Activated CD4-positive, alpha-beta T cell treated with anti-CD3 and anti-CD28 coated beads for 36 hours (primary cell): ENCODE data around the gene FRMD5. TPM values are rescaled to one million over a fixed set of nuclear protein-coding genes. Genes with fewer than 3 reads are reported as not detected.

Source experiments
- ATAC-seq: fragments of 200-7000 bp; cut with Tn5 transposase; one replicate; pipeline ENCODE4 v1.10.0; 2021; ENCODE audit warnings: mild to moderate bottlenecking, moderate library complexity
- CTCF ChIA-PET: fragments of 350-600 bp; sonication (Branson Sonifier 250); formaldehyde crosslinking; loops from one replicate; lab custom pipeline; 2021; ENCODE audit warnings: antibody characterized with exemption; lab: Charles Lee
- POLR2A ChIA-PET: fragments of 350-600 bp; sonication (Branson Sonifier 250); formaldehyde crosslinking; loops from one replicate; lab custom pipeline; 2021; ENCODE audit warnings: antibody characterized with exemption, inconsistent platforms; lab: Charles Lee
- DNase-seq: peaks from one replicate; pipeline ENCODE4 v3.0.0-alpha.2; 2020
- H3K27ac Mint-ChIP-seq: one replicate; pipeline ENCODE4 v1.8.0; 2021; ENCODE audit warnings: mixed read lengths
- H3K27me3 Mint-ChIP-seq: one replicate; pipeline ENCODE4 v1.8.0; 2021; ENCODE audit warnings: mixed read lengths
- H3K36me3 Mint-ChIP-seq: one replicate; pipeline ENCODE4 v1.8.0; 2021; ENCODE audit warnings: low read depth, mixed read lengths
- H3K4me1 Mint-ChIP-seq: one replicate; pipeline ENCODE4 v1.8.0; 2021; ENCODE audit warnings: mixed read lengths
- H3K4me3 Mint-ChIP-seq: one replicate; pipeline ENCODE4 v1.8.0; 2021; ENCODE audit warnings: mild to moderate bottlenecking, moderate library complexity, mixed read lengths
- H3K9me3 Mint-ChIP-seq: one replicate; pipeline ENCODE4 v1.8.0; 2021; ENCODE audit warnings: low read depth, mixed read lengths
- intact Hi-C, 2 experiments: fragments of 100-400 bp; cut with DNase I in 1 of 2; cut with micrococcal nuclease in 1 of 2; formaldehyde crosslinking; loops; one replicate each; pipeline versions ENCODE4 v1.14.2 to v1.15.1; 2022 to 2024; cut with DNase I, micrococcal nuclease
- total RNA-seq, 2 experiments: library from RNA; stranded (reverse); gene quantifications; one replicate each; pipeline ENCODE4 v1.2.3, GENCODE V29; 2021

Gene FRMD5
- total RNA-seq, 2 experiments from 2014 or later: 0.16 to 0.30 TPM

- ATAC-seq (no peak), DNase-seq (no peak)
- peaks cover 7% of the 10 kb centered on the region for H3K4me1 Mint-ChIP-seq
- ChIA-PET POLR2A (interaction anchor here (0.6 kb wide), 1 partner anchor 319 kb away, joined by 6 read pairs; no protein-coding TSS in a partner anchor), CTCF (interaction anchor here (1.5 to 1.9 kb wide), 2 partner anchors 16 to 19 kb away, joined by 5 to 6 read pairs; no protein-coding TSS in a partner anchor)
- no peak overlapping the region for H3K27ac Mint-ChIP-seq
- H3K36me3 Mint-ChIP-seq: peaks cover 10% of the 10 kb centered on the region
- intact Hi-C loops: no loop called here
- H3K27me3 Mint-ChIP-seq: no peaks in the 10 kb centered on the region
- H3K9me3 Mint-ChIP-seq: no peaks in the 10 kb centered on the region
- no peak overlapping the region for H3K4me3 Mint-ChIP-seq
These were observed 306.0 kb downstream of the FRMD5 start for GRCh38 chr15:43889042-43889441.

- no peaks in the 10 kb centered on the region for H3K27me3 Mint-ChIP-seq
- no peaks in the 10 kb centered on the region for H3K9me3 Mint-ChIP-seq
- intact Hi-C loops: no loop called here
- ATAC-seq: no peak
- H3K27ac Mint-ChIP-seq: no peak overlapping the region
- POLR2A ChIA-PET: no interaction called here
- DNase-seq: no peak
- CTCF ChIA-PET: interaction anchor here (1.5 to 1.9 kb wide), 2 partner anchors 17 to 18 kb away, joined by 5 to 6 read pairs; no protein-coding TSS in a partner anchor
- peaks cover 7% of the 10 kb centered on the region for H3K4me1 Mint-ChIP-seq
- no peak overlapping the region for H3K4me3 Mint-ChIP-seq
- H3K36me3 Mint-ChIP-seq: peaks cover 20% of the 10 kb centered on the region
These were observed 307.2 kb downstream of the FRMD5 start for GRCh38 chr15:43887901-43888300.

GRCh38 chr15:43886558-43886957 lies 308.5 kb downstream of the FRMD5 start:
- ATAC-seq (no peak), DNase-seq (no peak)
- Mint-ChIP-seq H3K4me3 (no peak overlapping the region), H3K9me3 (no peaks in the 10 kb centered on the region), H3K27me3 (no peaks in the 10 kb centered on the region), H3K36me3 (peaks cover 26% of the 10 kb centered on the region), H3K4me1 (peaks cover 7% of the 10 kb centered on the region), H3K27ac (no peak overlapping the region)
- intact Hi-C loops: no loop called here
- ChIA-PET CTCF (interaction anchor here (0.6 kb wide), 1 partner anchor 13 kb away, joined by 3 read pairs; no protein-coding TSS in a partner anchor), POLR2A (interaction anchor here (0.6 kb wide), 1 partner anchor 547 kb away, joined by 3 read pairs; no protein-coding TSS in a partner anchor)

DNA sequence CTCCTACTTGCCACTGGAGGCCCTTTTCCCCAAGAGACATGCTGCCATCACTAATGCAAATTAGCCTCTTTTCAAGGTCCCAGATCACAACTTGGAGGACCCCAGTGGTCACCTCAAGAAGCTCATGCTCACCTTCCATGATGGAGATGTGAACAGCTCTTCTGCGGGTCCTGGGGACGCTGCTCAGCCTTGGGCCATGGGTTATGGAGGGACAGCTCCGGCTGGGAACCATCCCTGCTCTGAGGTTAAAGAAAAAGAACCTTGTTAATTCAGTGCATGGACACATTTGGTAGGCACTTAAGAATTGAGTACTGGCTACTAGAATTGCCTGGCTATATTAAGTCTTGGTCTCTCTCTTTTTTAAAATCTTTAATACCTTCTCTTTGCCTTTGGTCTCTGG lies 311.5 kb downstream of the FRMD5 start:
- H3K9me3 Mint-ChIP-seq: no peaks in the 10 kb centered on the region
- CTCF ChIA-PET: no interaction called here
- DNase-seq (no peak), ATAC-seq (no peak)
- no peak overlapping the region for H3K4me3 Mint-ChIP-seq
- H3K36me3 Mint-ChIP-seq: peaks cover 37% of the 10 kb centered on the region
- no peaks in the 10 kb centered on the region for H3K27me3 Mint-ChIP-seq
- POLR2A ChIA-PET: no interaction called here
- no peak overlapping the region for H3K27ac Mint-ChIP-seq
- intact Hi-C loops: no loop called here
- peaks cover 7% of the 10 kb centered on the region for H3K4me1 Mint-ChIP-seq

- intact Hi-C loops: no loop called here
- H3K27ac Mint-ChIP-seq: no peak overlapping the region
These were observed 313.1 kb downstream of the FRMD5 start for GRCh38 chr15:43881944-43882343.

DNA sequence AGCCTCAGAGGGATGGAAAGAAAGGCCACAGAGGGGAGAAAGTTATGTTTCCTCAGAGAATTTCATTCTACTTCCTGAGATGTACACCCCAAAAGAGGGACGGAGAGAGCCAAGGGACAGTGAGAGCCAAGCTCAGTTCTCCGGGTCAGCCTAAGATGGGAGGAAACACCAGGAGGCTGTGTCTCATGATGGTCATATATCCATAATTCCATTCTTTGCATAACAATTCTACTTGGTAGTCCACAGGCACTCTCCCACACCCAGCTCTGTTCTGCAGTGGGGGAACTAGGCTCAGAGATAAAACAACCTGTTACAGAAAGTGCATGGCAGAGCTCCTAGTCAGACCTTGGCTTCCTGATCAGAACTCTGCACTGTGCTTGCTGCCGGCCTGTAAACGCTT lies 313.8 kb downstream of the FRMD5 start:
- Mint-ChIP-seq H3K27me3 (no peaks in the 10 kb centered on the region), H3K4me3 (no peak overlapping the region), H3K4me1 (peaks cover under 1% of the 10 kb centered on the region), H3K9me3 (no peaks in the 10 kb centered on the region), H3K27ac (no peak overlapping the region), H3K36me3 (peaks cover 37% of the 10 kb centered on the region)
- CTCF ChIA-PET: interaction anchor here (0.8 to 0.9 kb wide), 2 partner anchors 15 to 184 kb away, joined by 3 read pairs; no protein-coding TSS in a partner anchor
- intact Hi-C loops: no loop called here
- ATAC-seq (no peak), DNase-seq (no peak)
- POLR2A ChIA-PET: interaction anchor here (0.6 kb wide), 1 partner anchor 98 kb away, joined by 3 read pairs; no protein-coding TSS in a partner anchor

More at GRCh38 chr15:43881944-43882343, 313.1 kb downstream of the FRMD5 start:
- POLR2A ChIA-PET: no interaction called here
- Mint-ChIP-seq H3K36me3 (peaks cover 37% of the 10 kb centered on the region), H3K4me1 (peaks cover 7% of the 10 kb centered on the region), H3K4me3 (no peak overlapping the region), H3K27me3 (no peaks in the 10 kb centered on the region), H3K9me3 (no peaks in the 10 kb centered on the region)
- CTCF ChIA-PET: interaction anchor here (1.1 to 1.3 kb wide), 3 partner anchors 14 to 38 kb away, joined by 3 to 4 read pairs (median 3); no protein-coding TSS in a partner anchor
- DNase-seq (peak; percentile 19), ATAC-seq (no peak)

DNA sequence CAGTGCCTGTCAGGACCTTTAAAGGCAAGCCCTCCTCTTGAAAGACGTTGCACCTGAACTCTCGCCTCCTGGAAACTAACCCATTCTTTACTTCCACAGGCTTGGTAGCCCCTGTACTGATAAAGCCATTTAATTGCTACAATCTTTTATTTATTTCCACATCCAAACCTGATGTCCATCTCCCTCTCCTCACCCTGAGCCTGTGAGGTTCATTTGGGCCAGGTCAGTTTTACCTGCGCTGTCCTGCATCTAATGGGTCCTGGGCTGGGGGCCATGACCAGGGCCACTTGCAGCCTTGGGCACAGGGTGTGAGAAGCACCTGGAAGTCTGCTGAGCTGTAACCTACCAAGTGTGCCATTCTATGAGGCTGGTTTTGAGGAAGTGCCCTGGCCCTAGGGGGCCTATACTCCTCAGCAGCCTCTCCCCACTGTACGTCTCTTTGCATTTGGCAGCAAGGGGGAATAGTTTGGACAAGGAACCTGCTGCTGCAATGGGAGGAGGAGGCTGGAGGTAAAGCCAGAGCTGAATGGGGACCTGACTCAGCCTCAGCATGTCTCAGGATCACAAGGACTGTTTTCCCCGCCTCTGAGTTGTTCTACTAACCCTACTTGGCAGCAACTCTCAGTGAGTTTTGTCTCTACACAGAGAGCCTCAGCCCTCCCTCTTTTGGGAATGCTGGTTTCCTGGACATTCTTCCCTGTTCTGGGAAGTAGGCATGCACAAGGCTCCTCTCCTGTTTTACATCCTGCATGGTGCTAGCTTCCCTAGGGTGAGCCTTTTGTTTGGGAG lies 314.5 kb downstream of the FRMD5 start:
- H3K4me3 Mint-ChIP-seq: no peak overlapping the region
- no peaks in the 10 kb centered on the region for H3K4me1 Mint-ChIP-seq
- no peaks in the 10 kb centered on the region for H3K27me3 Mint-ChIP-seq
- ATAC-seq (no peak), DNase-seq (no peak)
- POLR2A ChIA-PET: interaction anchor here (0.6 kb wide), 2 partner anchors 33 to 98 kb away, joined by 3 to 4 read pairs; no protein-coding TSS in a partner anchor
- no peak overlapping the region for H3K27ac Mint-ChIP-seq
- peaks cover 41% of the 10 kb centered on the region for H3K36me3 Mint-ChIP-seq
- CTCF ChIA-PET: interaction anchor here (0.8 to 0.9 kb wide), 2 partner anchors 15 to 184 kb away, joined by 3 read pairs; no protein-coding TSS in a partner anchor
- H3K9me3 Mint-ChIP-seq: no peaks in the 10 kb centered on the region
- intact Hi-C loops: no loop called here

GRCh38 chr15:43879386-43880355 lies 315.4 kb downstream of the FRMD5 start:
- ATAC-seq: no peak
- H3K9me3 Mint-ChIP-seq: no peaks in the 10 kb centered on the region
- CTCF ChIA-PET: interaction anchor here (0.6 kb wide), 1 partner anchor 1341 kb away, joined by 3 read pairs; no protein-coding TSS in a partner anchor
- intact Hi-C loops: no loop called here
- peaks cover 43% of the 10 kb centered on the region for H3K36me3 Mint-ChIP-seq
- no peaks in the 10 kb centered on the region for H3K27me3 Mint-ChIP-seq
- no peaks in the 10 kb centered on the region for H3K4me1 Mint-ChIP-seq
- H3K4me3 Mint-ChIP-seq: no peak overlapping the region
- POLR2A ChIA-PET: interaction anchor here (1.5 kb wide), 1 partner anchor 11 kb away, joined by 4 read pairs; no protein-coding TSS in a partner anchor
- H3K27ac Mint-ChIP-seq: no peak overlapping the region
- DNase-seq: no peak

DNA sequence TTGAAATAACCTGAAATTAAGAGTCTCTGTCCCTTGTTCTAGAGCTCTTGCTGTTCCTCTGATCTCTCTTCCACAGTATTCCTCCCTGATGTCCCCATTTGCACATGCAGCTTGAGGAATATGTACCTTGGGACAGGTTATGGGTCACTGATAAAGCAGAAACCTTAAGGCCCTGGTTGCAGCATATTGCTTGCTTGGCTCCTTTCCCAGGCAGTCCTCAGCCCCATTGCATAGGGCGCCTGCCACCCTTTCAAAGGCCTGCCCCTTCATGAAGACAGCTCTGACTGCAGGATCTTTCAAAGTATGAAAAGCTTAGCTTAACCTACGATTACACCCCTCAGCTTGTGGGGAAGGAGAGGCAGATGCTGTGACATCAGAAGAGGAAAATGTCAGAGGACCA lies 316.6 kb downstream of the FRMD5 start:
- ChIA-PET CTCF (no interaction called here), POLR2A (interaction anchor here (1.5 kb wide), 1 partner anchor 13 kb away, joined by 4 read pairs; no protein-coding TSS in a partner anchor)
- H3K4me1 Mint-ChIP-seq: no peaks in the 10 kb centered on the region
- H3K4me3 Mint-ChIP-seq: no peak overlapping the region
- no peak overlapping the region for H3K27ac Mint-ChIP-seq
- H3K36me3 Mint-ChIP-seq: peaks cover 44% of the 10 kb centered on the region
- DNase-seq (no peak), ATAC-seq (no peak)
- H3K9me3 Mint-ChIP-seq: no peaks in the 10 kb centered on the region
- intact Hi-C loops: no loop called here
- H3K27me3 Mint-ChIP-seq: no peaks in the 10 kb centered on the region

DNA sequence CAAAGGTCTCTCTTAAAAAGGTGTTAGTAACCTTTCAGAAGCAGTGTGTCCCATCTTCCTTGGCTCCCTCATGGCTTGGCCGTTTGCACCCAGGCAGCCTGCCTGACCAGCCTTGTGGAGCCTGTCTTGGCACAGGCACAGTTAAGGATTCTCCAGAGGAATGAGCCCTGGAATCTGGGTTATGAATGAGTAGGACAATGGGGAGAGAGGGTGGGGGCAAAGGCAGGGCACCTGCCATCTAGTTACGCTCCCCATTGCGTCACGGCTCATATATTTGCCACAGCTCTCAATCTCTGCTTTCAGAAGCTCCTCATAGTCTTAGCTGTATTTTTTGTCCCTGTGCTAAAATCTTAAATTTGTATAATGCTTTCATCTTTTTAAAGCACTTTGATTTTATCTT lies 317.7 kb downstream of the FRMD5 start:
- H3K27me3 Mint-ChIP-seq: no peaks in the 10 kb centered on the region
- H3K9me3 Mint-ChIP-seq: no peaks in the 10 kb centered on the region
- no peak overlapping the region for H3K4me3 Mint-ChIP-seq
- H3K4me1 Mint-ChIP-seq: no peaks in the 10 kb centered on the region
- intact Hi-C loops: no loop called here
- CTCF ChIA-PET: no interaction called here
- H3K27ac Mint-ChIP-seq: no peak overlapping the region
- POLR2A ChIA-PET: no interaction called here
- ATAC-seq (no peak), DNase-seq (no peak)
- H3K36me3 Mint-ChIP-seq: peaks cover 45% of the 10 kb centered on the region

DNA sequence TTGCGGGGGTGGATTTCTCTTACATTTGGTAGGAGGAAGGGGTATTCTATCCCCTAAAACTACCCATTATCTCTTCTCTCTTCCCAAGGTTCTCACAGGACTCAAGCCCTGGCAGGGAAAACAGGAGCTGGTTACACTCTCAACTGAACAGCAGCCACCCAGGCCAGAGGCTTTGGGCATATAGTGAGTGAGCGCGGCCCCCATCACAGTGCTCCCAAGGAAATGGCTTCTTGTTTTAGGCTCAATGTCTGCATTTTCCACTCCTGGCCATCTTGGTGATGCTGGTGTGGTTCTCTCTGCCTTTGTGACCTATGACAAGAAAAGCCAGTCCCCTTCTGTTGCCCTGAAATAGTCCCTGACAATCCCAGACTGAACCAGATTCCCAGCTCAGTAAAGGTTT lies 318.2 kb downstream of the FRMD5 start:
- Mint-ChIP-seq H3K4me1 (no peaks in the 10 kb centered on the region), H3K36me3 (peaks cover 44% of the 10 kb centered on the region), H3K4me3 (no peak overlapping the region), H3K27me3 (no peaks in the 10 kb centered on the region), H3K9me3 (no peaks in the 10 kb centered on the region), H3K27ac (no peak overlapping the region)
- no peak for ATAC-seq
- intact Hi-C loops: no loop called here
- POLR2A ChIA-PET: no interaction called here
- no peak for DNase-seq
- CTCF ChIA-PET: no interaction called here
